HFFc6 (cell line): ENCODE data around the gene SRM. TPM values are rescaled to one million over a fixed set of nuclear protein-coding genes. Genes with fewer than 3 reads are reported as not detected.

Experiments
- DNase-seq: peaks from one replicate; pipeline ENCODE4 v3.0.0-alpha.2; 2018
- H3K27ac Mint-ChIP-seq: 2 replicates; pipeline ENCODE4 v1.8.0; 2020; ENCODE audit warnings: mild to moderate bottlenecking, mixed read lengths
- H3K27me3 Mint-ChIP-seq: 2 replicates; pipeline ENCODE4 v1.8.0; 2021; ENCODE audit warnings: mild to moderate bottlenecking, moderate library complexity, mixed read lengths; ENCODE audit not compliant: insufficient read depth
- H3K36me3 Mint-ChIP-seq: 2 replicates; pipeline ENCODE4 v1.8.0; 2021; ENCODE audit warnings: low read depth, mixed read lengths
- H3K4me1 Mint-ChIP-seq: 2 replicates; pipeline ENCODE4 v1.8.0; 2020; ENCODE audit warnings: low read depth, mixed read lengths
- H3K4me3 Mint-ChIP-seq: 2 replicates; pipeline ENCODE4 v1.8.0; 2020; ENCODE audit warnings: mild to moderate bottlenecking, moderate library complexity, mixed read lengths
- H3K9me3 Mint-ChIP-seq: 2 replicates; pipeline ENCODE4 v1.8.0; 2020; ENCODE audit warnings: mild to moderate bottlenecking, mixed read lengths
- CTCF ChIP-seq: fragments of 200-600 bp; sonication (generic); IDR thresholded peaks from 2 replicates; pipeline ENCODE4 v1.5.0; 2021; ENCODE audit warnings: antibody characterized with exemption, mild to moderate bottlenecking
- total RNA-seq, 6 experiments: library from RNA; stranded (reverse); fragmentation: NEBNext Ultra II Directional; extraction: Animal tissue kit (Norgen Biotek cat#: 25700); gene quantifications; 2 replicates in 1 of 6; 3 replicates in 5 of 6; pipeline ENCODE4 v1.2.3, GENCODE V29; 2021

The SRM gene
- total RNA-seq, 6 experiments from 2014 or later: 262 to 308 (median 295) TPM

GRCh38 chr1:11028018-11028417, 31.8 kb downstream of the SRM start:
- Mint-ChIP-seq H3K27me3 (no peaks in the 10 kb centered on the region; the same call in 1 of the 2 replicates), H3K36me3 (peaks cover 45% of the 10 kb centered on the region), H3K4me3 (no peak overlapping the region), H3K4me1 (peaks cover 21% of the 10 kb centered on the region), H3K9me3 (no peaks in the 10 kb centered on the region), H3K27ac (no peak overlapping the region)
- no peak for DNase-seq
- no peak for TF ChIP-seq CTCF

- H3K4me1 Mint-ChIP-seq: peaks cover 22% of the 10 kb centered on the region
- no peak overlapping the region for H3K27ac Mint-ChIP-seq
- TF ChIP-seq CTCF: no peak
- no peak overlapping the region for H3K4me3 Mint-ChIP-seq
- H3K9me3 Mint-ChIP-seq: no peaks in the 10 kb centered on the region
- peaks cover 49% of the 10 kb centered on the region for H3K36me3 Mint-ChIP-seq
- H3K27me3 Mint-ChIP-seq: no peaks in the 10 kb centered on the region; the same call in 1 of the 2 replicates
- DNase-seq: no peak
Measured at GRCh38 chr1:11027316-11027715, 32.5 kb downstream of the SRM start.

DNA sequence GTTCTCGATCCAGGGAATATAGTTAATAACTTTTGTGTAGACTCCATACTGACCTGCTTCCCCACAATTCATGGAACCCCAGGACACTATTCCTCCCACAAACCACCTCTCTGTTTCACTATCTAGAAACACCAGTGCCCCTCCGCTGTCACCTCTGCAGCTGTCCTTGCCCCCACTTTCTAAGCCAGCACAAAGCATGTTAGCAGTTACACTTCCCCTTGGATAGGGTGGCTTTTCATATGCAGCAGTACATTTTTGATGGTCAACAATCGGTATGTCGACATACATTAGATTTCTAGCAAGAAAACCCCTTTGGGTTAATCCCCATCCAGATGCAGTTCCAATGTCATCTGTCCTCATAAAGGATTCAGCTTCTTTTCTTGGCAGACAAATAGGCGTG, 32.9 kb downstream of the SRM start:
- H3K27me3 Mint-ChIP-seq: no peaks in the 10 kb centered on the region; the same call in 1 of the 2 replicates
- H3K9me3 Mint-ChIP-seq: no peaks in the 10 kb centered on the region
- TF ChIP-seq CTCF: no peak
- H3K27ac Mint-ChIP-seq: no peak overlapping the region
- peaks cover 22% of the 10 kb centered on the region for H3K4me1 Mint-ChIP-seq
- H3K4me3 Mint-ChIP-seq: no peak overlapping the region
- DNase-seq: no peak
- peaks cover 54% of the 10 kb centered on the region for H3K36me3 Mint-ChIP-seq

- H3K9me3 Mint-ChIP-seq: no peaks in the 10 kb centered on the region
- H3K36me3 Mint-ChIP-seq: peaks cover 60% of the 10 kb centered on the region
- H3K4me1 Mint-ChIP-seq: peaks cover 22% of the 10 kb centered on the region
- H3K27ac Mint-ChIP-seq: peak overlapping the region; percentile 53; the same call in 1 of the 2 replicates
- no peak overlapping the region for H3K4me3 Mint-ChIP-seq
- no peak for TF ChIP-seq CTCF
- DNase-seq: no peak
- H3K27me3 Mint-ChIP-seq: no peaks in the 10 kb centered on the region; the same call in 1 of the 2 replicates
Measured at GRCh38 chr1:11026052-11026451, 33.8 kb downstream of the SRM start.

DNA sequence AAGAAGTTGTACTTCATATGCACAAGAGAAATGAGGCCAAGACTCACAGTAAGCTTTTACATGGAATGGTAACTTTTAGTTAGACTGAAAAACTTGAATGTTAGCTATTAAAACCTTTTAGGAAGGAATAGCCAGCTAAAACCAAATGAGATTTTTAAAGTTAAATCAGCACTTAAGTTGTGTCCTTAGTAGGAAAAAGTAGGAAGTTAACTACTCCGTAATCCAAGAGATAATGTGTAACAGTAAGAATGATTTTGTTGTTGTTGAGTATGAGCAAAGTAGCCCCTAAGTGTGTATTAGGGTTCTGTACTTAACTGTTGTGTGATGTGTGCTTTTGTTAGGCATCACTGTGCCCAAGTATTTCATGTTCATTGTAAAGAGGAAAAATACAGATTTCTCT, 34.2 kb downstream of the SRM start:
- H3K4me3 Mint-ChIP-seq: no peak overlapping the region
- no peaks in the 10 kb centered on the region for H3K9me3 Mint-ChIP-seq
- H3K4me1 Mint-ChIP-seq: peaks cover 22% of the 10 kb centered on the region
- no peak for TF ChIP-seq CTCF
- no peak for DNase-seq
- H3K27me3 Mint-ChIP-seq: no peaks in the 10 kb centered on the region; the same call in 1 of the 2 replicates
- H3K36me3 Mint-ChIP-seq: peaks cover 56% of the 10 kb centered on the region
- H3K27ac Mint-ChIP-seq: peak overlapping the region; percentile 53; the same call in 1 of the 2 replicates

DNA sequence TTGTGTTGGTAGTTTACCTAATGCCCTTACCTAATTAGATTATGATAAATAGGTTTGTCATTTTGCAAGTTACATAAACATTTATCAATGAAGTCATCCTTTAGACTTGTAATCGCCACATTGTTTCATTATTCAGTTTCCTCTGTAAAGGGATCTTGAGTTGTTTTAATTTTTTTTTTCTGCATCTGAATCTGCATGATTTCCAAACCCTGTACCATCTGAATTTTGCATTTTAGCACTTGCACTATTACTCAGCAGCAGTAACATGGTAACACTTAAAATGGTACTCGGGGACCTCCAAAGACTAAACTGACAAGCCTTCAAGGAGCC, 35.0 kb downstream of the SRM start:
- peaks cover 22% of the 10 kb centered on the region for H3K4me1 Mint-ChIP-seq
- no peak overlapping the region for H3K27ac Mint-ChIP-seq
- H3K9me3 Mint-ChIP-seq: no peaks in the 10 kb centered on the region
- H3K36me3 Mint-ChIP-seq: peaks cover 53% of the 10 kb centered on the region
- DNase-seq: no peak
- H3K27me3 Mint-ChIP-seq: no peaks in the 10 kb centered on the region
- TF ChIP-seq CTCF: no peak
- no peak overlapping the region for H3K4me3 Mint-ChIP-seq
